ENCODE data around the gene HOXD9. TPM values are rescaled to one million over a fixed set of nuclear protein-coding genes. Genes with fewer than 3 reads are reported as not detected.

The HOXD9 gene
- polyA plus RNA-seq, 1 of the 3 experiments (the other 2 are of a cell fraction): 4.8 TPM

DNA sequence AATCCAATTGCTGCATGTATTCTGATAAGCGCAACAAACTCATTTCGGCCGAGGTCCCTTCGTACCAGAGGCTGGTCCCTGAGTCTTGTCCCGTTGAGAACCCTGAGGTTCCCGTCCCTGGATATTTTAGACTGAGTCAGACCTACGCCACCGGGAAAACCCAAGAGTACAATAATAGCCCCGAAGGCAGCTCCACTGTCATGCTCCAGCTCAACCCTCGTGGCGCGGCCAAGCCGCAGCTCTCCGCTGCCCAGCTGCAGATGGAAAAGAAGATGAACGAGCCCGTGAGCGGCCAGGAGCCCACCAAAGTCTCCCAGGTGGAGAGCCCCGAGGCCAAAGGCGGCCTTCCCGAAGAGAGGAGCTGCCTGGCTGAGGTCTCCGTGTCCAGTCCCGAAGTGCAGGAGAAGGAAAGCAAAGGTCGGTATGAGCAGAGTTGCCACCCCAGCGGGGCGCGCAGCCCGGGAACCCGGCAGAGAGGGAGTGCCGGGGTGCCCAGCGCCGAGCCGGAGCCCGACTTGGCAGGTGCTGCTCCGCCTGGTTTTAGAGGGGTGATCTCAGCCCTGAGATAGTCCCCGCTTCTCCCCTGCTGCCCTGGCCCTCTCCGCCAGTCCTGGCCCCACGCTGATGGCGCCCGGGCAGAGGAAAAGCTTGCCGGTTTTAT is 5.2 kb upstream of the HOXD9 start:
- POLR2A ChIA-PET: interaction anchor here (1.0 kb wide), 1 partner anchor 13 kb away, joined by 3 read pairs; no protein-coding TSS in a partner anchor
- no peak overlapping the region for H3K27ac ChIP-seq (ENCODE audit: low read depth in 2 of 2, low read length in 1 of 2)

DNA sequence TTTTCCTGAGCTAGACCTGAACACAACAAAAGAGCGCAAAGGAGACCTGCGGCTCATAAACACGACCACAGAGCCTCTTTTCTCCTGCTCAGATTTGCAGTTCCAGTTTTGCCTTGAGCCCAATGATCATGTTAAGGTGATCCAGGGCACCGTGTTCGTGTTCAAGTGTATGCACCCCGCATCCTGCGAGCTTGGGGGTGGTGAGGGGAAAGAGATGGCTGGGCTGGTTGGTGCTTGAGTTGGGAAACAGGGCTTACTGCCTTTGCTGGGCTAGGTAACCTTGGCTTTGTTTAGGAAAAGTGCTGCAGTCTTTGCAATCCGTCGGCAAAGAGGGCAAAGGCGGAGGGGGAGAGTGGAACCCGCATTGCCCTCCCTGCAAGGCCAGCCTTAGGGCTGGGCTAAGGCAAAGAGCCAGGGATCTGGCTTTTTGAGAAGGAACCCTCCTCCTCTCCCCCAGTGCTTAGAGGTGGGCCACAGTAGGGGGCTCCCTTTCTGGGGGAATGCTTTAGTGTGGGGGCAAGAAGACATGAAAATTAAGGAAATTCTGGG is 4.6 kb upstream of the HOXD9 start:
- ChIA-PET POLR2A (interaction anchor here (1.0 kb wide), 1 partner anchor 14 kb away, joined by 3 read pairs; no protein-coding TSS in a partner anchor), CTCF (interaction anchor here (0.8 to 17.7 kb wide), 11 partner anchors 7 to 1043 kb away, joined by 3 to 264 read pairs (median 9); partner anchors contain the start of genes HOXD12, HOXD13 and HOXD9)
- no peaks in the 10 kb centered on the region for H3K9me3 ChIP-seq
- TF ChIP-seq, protein P1, sequence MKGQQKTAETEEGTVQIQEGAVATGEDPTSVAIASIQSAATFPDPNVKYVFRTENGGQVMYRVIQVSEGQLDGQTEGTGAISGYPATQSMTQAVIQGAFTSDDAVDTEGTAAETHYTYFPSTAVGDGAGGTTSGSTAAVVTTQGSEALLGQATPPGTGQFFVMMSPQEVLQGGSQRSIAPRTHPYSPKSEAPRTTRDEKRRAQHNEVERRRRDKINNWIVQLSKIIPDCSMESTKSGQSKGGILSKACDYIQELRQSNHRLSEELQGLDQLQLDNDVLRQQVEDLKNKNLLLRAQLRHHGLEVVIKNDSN (IDR thresholded peaks at IDR 0.05; ENCODE audit: borderline replicate concordance, low read depth): no peak
- no peak for TF ChIP-seq ELF1 (IDR thresholded peaks at IDR 0.05)
- TF ChIP-seq MXI1 (IDR thresholded peaks at IDR 0.05; ENCODE audit: low read depth, low read length): no peak
- TF ChIP-seq, protein P2, sequence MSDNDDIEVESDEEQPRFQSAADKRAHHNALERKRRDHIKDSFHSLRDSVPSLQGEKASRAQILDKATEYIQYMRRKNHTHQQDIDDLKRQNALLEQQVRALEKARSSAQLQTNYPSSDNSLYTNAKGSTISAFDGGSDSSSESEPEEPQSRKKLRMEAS (IDR thresholded peaks at IDR 0.05; ENCODE audit: low read depth): no peak
- TF ChIP-seq JUND (IDR thresholded peaks at IDR 0.05): no peak
- TF ChIP-seq YY1 (IDR thresholded peaks at IDR 0.05; ENCODE audit: low read depth): no peak
- no peak for TF ChIP-seq SIN3A (IDR thresholded peaks at IDR 0.05; ENCODE audit: borderline replicate concordance, low read depth, low read length)
- TF ChIP-seq, protein P3, sequence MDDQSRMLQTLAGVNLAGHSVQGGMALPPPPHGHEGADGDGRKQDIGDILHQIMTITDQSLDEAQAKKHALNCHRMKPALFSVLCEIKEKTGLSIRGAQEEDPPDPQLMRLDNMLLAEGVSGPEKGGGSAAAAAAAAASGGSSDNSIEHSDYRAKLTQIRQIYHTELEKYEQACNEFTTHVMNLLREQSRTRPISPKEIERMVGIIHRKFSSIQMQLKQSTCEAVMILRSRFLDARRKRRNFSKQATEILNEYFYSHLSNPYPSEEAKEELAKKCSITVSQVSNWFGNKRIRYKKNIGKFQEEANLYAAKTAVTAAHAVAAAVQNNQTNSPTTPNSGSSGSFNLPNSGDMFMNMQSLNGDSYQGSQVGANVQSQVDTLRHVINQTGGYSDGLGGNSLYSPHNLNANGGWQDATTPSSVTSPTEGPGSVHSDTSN (IDR thresholded peaks at IDR 0.05): no peak
- no peak for TF ChIP-seq TCF12 (IDR thresholded peaks at IDR 0.05)
- TF ChIP-seq, protein P4, sequence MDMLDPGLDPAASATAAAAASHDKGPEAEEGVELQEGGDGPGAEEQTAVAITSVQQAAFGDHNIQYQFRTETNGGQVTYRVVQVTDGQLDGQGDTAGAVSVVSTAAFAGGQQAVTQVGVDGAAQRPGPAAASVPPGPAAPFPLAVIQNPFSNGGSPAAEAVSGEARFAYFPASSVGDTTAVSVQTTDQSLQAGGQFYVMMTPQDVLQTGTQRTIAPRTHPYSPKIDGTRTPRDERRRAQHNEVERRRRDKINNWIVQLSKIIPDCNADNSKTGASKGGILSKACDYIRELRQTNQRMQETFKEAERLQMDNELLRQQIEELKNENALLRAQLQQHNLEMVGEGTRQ (IDR thresholded peaks at IDR 0.05; ENCODE audit: borderline replicate concordance, low read depth, low read length): no peak
- no peak for TF ChIP-seq GABPA (IDR thresholded peaks at IDR 0.05; ENCODE audit: low read depth)

More for the DNA sequence above, 5.2 kb upstream of the HOXD9 start:
- H3K4me2 ChIP-seq: 0 out of 2 replicates have a peak overlapping the region, but pooled peaks have one; percentile 57
- H3F3A ChIP-seq (replicated peaks; ENCODE audit: insufficient read depth): no peaks in the 10 kb centered on the region
- no peak for DNase-seq
- TF ChIP-seq, protein P3 (IDR thresholded peaks at IDR 0.05): no peak
- no peak for TF ChIP-seq CHD2 (IDR thresholded peaks at IDR 0.05; ENCODE audit: low read length, partially characterized antibody)
- TF ChIP-seq, protein P5, sequence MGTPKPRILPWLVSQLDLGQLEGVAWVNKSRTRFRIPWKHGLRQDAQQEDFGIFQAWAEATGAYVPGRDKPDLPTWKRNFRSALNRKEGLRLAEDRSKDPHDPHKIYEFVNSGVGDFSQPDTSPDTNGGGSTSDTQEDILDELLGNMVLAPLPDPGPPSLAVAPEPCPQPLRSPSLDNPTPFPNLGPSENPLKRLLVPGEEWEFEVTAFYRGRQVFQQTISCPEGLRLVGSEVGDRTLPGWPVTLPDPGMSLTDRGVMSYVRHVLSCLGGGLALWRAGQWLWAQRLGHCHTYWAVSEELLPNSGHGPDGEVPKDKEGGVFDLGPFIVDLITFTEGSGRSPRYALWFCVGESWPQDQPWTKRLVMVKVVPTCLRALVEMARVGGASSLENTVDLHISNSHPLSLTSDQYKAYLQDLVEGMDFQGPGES (IDR thresholded peaks at IDR 0.05; ENCODE audit: low read depth, low read length): no peak
- TF ChIP-seq MEF2A (IDR thresholded peaks at IDR 0.05; ENCODE audit: borderline replicate concordance, low read depth): no peak
- TF ChIP-seq EZH2phosphoT487 (IDR thresholded peaks at IDR 0.05; ENCODE audit: borderline replicate concordance, low read depth): 0 out of 2 replicates have a peak, but pooled peaks have one; percentile 53
- TF ChIP-seq TAF1 (IDR thresholded peaks at IDR 0.05; ENCODE audit: borderline replicate concordance, low read depth, low read length): no peak
- TF ChIP-seq, protein P6, sequence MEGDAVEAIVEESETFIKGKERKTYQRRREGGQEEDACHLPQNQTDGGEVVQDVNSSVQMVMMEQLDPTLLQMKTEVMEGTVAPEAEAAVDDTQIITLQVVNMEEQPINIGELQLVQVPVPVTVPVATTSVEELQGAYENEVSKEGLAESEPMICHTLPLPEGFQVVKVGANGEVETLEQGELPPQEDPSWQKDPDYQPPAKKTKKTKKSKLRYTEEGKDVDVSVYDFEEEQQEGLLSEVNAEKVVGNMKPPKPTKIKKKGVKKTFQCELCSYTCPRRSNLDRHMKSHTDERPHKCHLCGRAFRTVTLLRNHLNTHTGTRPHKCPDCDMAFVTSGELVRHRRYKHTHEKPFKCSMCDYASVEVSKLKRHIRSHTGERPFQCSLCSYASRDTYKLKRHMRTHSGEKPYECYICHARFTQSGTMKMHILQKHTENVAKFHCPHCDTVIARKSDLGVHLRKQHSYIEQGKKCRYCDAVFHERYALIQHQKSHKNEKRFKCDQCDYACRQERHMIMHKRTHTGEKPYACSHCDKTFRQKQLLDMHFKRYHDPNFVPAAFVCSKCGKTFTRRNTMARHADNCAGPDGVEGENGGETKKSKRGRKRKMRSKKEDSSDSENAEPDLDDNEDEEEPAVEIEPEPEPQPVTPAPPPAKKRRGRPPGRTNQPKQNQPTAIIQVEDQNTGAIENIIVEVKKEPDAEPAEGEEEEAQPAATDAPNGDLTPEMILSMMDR (IDR thresholded peaks at IDR 0.05): no peak
- CTCF ChIA-PET: interaction anchor here (0.8 to 17.7 kb wide), 13 partner anchors 7 to 1044 kb away, joined by 3 to 264 read pairs (median 8); partner anchors contain the start of genes HOXD12, HOXD13 and HOXD9
- H3K4me3 ChIP-seq (ENCODE audit: low read depth in 2 of 2, low read length in 1 of 2): peak overlapping the region in 1 of 2 experiments; percentile 45; a peak in 1 of 4 replicates
- no peaks in the 10 kb centered on the region for H3K36me3 ChIP-seq (replicated peaks in 1 of 2; ENCODE audit: control insufficient read depth in 1 of 2, insufficient read depth in 2 of 2, low read length in 1 of 2)
- H3K9me3 ChIP-seq: no peaks in the 10 kb centered on the region
- no peaks in the 10 kb centered on the region for H3K9me2 ChIP-seq
- H3K9ac ChIP-seq: no peak overlapping the region
- H2AFZ ChIP-seq (ENCODE audit: low read depth): no peak overlapping the region
- no peaks in the 10 kb centered on the region for H4K20me1 ChIP-seq (ENCODE audit: insufficient read depth)
- peaks cover 0 to 14% of the 10 kb centered on the region in 2 experiments; a peak in 1 of 4 replicates for H3K4me1 ChIP-seq (ENCODE audit: control insufficient read depth in 1 of 2, insufficient read depth in 2 of 2, low read depth in 1 of 2, low read length in 1 of 2)
- WGBS (ENCODE audit: low lambda C conversion rate): 55% methylated on average over 20 of the region's 40 CpGs
- H3K79me2 ChIP-seq (ENCODE audit: insufficient read depth): no peaks in the 10 kb centered on the region
- H3K27me3 ChIP-seq (ENCODE audit: insufficient read depth): peaks cover 49% of the 10 kb centered on the region

More for the DNA sequence above, 4.6 kb upstream of the HOXD9 start:
- H3K9ac ChIP-seq: no peak overlapping the region
- H3K4me1 ChIP-seq (ENCODE audit: control insufficient read depth in 1 of 2, insufficient read depth in 2 of 2, low read depth in 1 of 2, low read length in 1 of 2): peaks cover 0 to 14% of the 10 kb centered on the region in 2 experiments; a peak in 1 of 4 replicates
- no peaks in the 10 kb centered on the region for H3K9me2 ChIP-seq
- no peaks in the 10 kb centered on the region for H3F3A ChIP-seq (replicated peaks; ENCODE audit: insufficient read depth)
- peaks cover 43% of the 10 kb centered on the region for H3K27me3 ChIP-seq (ENCODE audit: insufficient read depth)
- 81% methylated on average over 11 of the region's 11 CpGs for WGBS (ENCODE audit: low lambda C conversion rate)
- no peak overlapping the region; a peak in 1 of 4 replicates for H3K4me3 ChIP-seq (ENCODE audit: low read depth in 2 of 2, low read length in 1 of 2)
- no peak overlapping the region for H3K4me2 ChIP-seq
- H3K36me3 ChIP-seq (replicated peaks in 1 of 2; ENCODE audit: control insufficient read depth in 1 of 2, insufficient read depth in 2 of 2, low read length in 1 of 2): no peaks in the 10 kb centered on the region
- no peak overlapping the region for H3K27ac ChIP-seq (ENCODE audit: low read depth in 2 of 2, low read length in 1 of 2)
- no peaks in the 10 kb centered on the region for H3K79me2 ChIP-seq (ENCODE audit: insufficient read depth)
- no peak overlapping the region for H2AFZ ChIP-seq (ENCODE audit: low read depth)
- H4K20me1 ChIP-seq (ENCODE audit: insufficient read depth): no peaks in the 10 kb centered on the region
- no peak for DNase-seq
